PC-9 (cell line): ENCODE results near the gene CDC42BPA. TPM values are rescaled to one million over a fixed set of nuclear protein-coding genes. Genes with fewer than 3 reads are reported as not detected.

Experiments
- BruUV-seq: library from RNA; stranded (reverse); fragments of 400-500 nt; replicated peaks from 2 replicates; lab custom pipeline; 2021; lab: Mats Ljungman, UMichigan
- CTCF ChIA-PET: fragments of 300-600 bp; sonication (Branson Sonifier 250); formaldehyde crosslinking; loops from one replicate; lab custom pipeline; 2022; ENCODE audit warnings: antibody characterized with exemption; lab: Charles Lee
- POLR2A ChIA-PET: fragments of 300-600 bp; sonication (Branson Sonifier 250); formaldehyde crosslinking; loops from one replicate; lab custom pipeline; 2022; ENCODE audit warnings: antibody characterized with exemption; ENCODE audit not compliant: unreplicated experiment; lab: Charles Lee
- DNase-seq, 2 experiments: peaks; one replicate each; pipeline versions ENCODE4 v3.0.0 to v3.0.0-alpha.2; 2015 to 2022; ENCODE audit warnings: mixed read lengths in 1 of 2
- H2AFZ ChIP-seq: fragments of 200-600 bp; sonication (generic); 2 replicates; pipeline ENCODE4 v1.8.1; 2017; ENCODE audit warnings: antibody characterized with exemption
- H3F3A ChIP-seq: fragments of 200-600 bp; sonication (generic); 2 replicates; pipeline ENCODE4 v1.8.1; 2017; ENCODE audit warnings: antibody characterized with exemption, mild to moderate bottlenecking, low read depth; ENCODE audit not compliant: insufficient read depth
- H3K27ac ChIP-seq: fragments of 200-600 bp; sonication (generic); 2 replicates; pipeline ENCODE4 v1.6.1; 2016; ENCODE audit warnings: mixed run types
- H3K27me3 ChIP-seq: fragments of 200-600 bp; sonication (generic); 2 replicates; pipeline ENCODE4 v1.6.1; 2016; ENCODE audit warnings: low read depth, mixed run types; ENCODE audit not compliant: insufficient read depth
- H3K36me3 ChIP-seq: fragments of 200-600 bp; sonication (generic); 2 replicates; pipeline ENCODE4 v1.6.1; 2016; ENCODE audit warnings: low read depth, mixed run types
- H3K4me1 ChIP-seq: fragments of 200-600 bp; sonication (generic); replicated peaks from 2 replicates; pipeline ENCODE4 v1.6.1; 2016; ENCODE audit warnings: mixed run types; ENCODE audit not compliant: insufficient read depth
- H3K4me2 ChIP-seq: fragments of 200-600 bp; sonication (generic); 2 replicates; pipeline ENCODE4 v1.6.1; 2017; ENCODE audit warnings: mixed run types
- H3K4me3 ChIP-seq: fragments of 200-600 bp; sonication (generic); 2 replicates; pipeline ENCODE4 v1.6.1; 2016; ENCODE audit warnings: mixed run types
- H3K79me2 ChIP-seq: fragments of 200-600 bp; sonication (generic); 2 replicates; pipeline ENCODE4 v1.6.1; 2017; ENCODE audit warnings: low read depth, mixed run types
- H3K9me2 ChIP-seq: fragments of 200-600 bp; sonication (generic); 2 replicates; pipeline ENCODE4 v1.8.1; 2017; ENCODE audit warnings: mild to moderate bottlenecking; ENCODE audit not compliant: insufficient read depth
- H3K9me3 ChIP-seq: fragments of 200-600 bp; sonication (generic); 2 replicates; pipeline ENCODE4 v1.8.1; 2016; ENCODE audit warnings: low read depth; ENCODE audit not compliant: insufficient read depth
- H4K20me1 ChIP-seq: fragments of 200-600 bp; sonication (generic); 2 replicates; pipeline ENCODE4 v1.8.1; 2017; ENCODE audit not compliant: insufficient read depth
- EZH2 ChIP-seq: fragments of 200-600 bp; sonication (generic); IDR thresholded peaks from 2 replicates; pipeline ENCODE4 v1.8.0; 2017; ENCODE audit warnings: antibody characterized with exemption, low read depth
- intact Hi-C: fragments of 100-400 bp; cut with micrococcal nuclease; formaldehyde crosslinking; loops from one replicate; pipeline ENCODE4 v1.10.0; 2022; ENCODE audit not compliant: unreplicated experiment
- total RNA-seq: library from RNA; stranded (reverse); gene quantifications from 2 replicates; pipeline ENCODE4 v1.2.3, GENCODE V29; 2021
- TF ChIP-seq, protein P1 (sequence below): fragments of 200-600 bp; sonication (generic); conservative IDR thresholded peaks from 2 replicates; pipeline ENCODE4 v1.6.1; 2017; ENCODE audit warnings: mixed run types, antibody characterized with exemption, mild to moderate bottlenecking, moderate library complexity

Gene CDC42BPA
- total RNA-seq, 1 experiment from 2014 or later, result 47.5 TPM

DNA sequence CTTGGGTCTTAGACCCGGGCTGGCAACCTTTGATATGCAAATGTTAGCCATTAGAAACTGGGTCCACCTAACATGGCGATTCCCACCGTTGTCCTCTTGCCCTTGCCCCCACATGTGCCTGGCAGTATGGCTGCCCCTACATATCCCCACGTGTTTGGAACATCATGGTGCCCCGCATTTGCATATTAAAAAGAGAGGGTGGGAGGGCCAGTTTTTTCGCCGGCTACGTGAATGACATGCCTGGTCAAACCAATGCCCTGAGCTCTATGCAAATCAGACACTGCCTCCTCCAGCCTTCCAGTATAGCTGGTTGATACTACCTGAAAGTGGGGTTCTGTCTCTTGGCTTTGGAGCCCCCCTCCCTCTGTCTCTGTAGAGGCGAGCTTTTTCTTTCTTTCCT lies 133.0 kb downstream of the CDC42BPA start:
- no peaks in the 10 kb centered on the region for H3K9me3 ChIP-seq
- POLR2A ChIA-PET, result interaction anchor here (0.8 kb wide), 1 partner anchor 106 kb away, joined by 3 read pairs; no protein-coding TSS in a partner anchor
- no peaks in the 10 kb centered on the region for H3K27me3 ChIP-seq
- H3K79me2 ChIP-seq, result no peaks in the 10 kb centered on the region
- 0 out of 2 replicates have a peak, but pooled peaks cover 3% of the 10 kb centered on the region for H4K20me1 ChIP-seq
- H3K9me2 ChIP-seq, result no peaks in the 10 kb centered on the region
- no peaks in the 10 kb centered on the region for H3F3A ChIP-seq
- CTCF ChIA-PET, result no interaction called here
- TF ChIP-seq, protein P1, sequence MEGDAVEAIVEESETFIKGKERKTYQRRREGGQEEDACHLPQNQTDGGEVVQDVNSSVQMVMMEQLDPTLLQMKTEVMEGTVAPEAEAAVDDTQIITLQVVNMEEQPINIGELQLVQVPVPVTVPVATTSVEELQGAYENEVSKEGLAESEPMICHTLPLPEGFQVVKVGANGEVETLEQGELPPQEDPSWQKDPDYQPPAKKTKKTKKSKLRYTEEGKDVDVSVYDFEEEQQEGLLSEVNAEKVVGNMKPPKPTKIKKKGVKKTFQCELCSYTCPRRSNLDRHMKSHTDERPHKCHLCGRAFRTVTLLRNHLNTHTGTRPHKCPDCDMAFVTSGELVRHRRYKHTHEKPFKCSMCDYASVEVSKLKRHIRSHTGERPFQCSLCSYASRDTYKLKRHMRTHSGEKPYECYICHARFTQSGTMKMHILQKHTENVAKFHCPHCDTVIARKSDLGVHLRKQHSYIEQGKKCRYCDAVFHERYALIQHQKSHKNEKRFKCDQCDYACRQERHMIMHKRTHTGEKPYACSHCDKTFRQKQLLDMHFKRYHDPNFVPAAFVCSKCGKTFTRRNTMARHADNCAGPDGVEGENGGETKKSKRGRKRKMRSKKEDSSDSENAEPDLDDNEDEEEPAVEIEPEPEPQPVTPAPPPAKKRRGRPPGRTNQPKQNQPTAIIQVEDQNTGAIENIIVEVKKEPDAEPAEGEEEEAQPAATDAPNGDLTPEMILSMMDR, result no peak
- TF ChIP-seq EZH2, result no peak
- H3K4me1 ChIP-seq, result no peaks in the 10 kb centered on the region
- no peaks in the 10 kb centered on the region for H3K36me3 ChIP-seq
- no peak overlapping the region for H3K27ac ChIP-seq
- H3K4me3 ChIP-seq, result no peak overlapping the region
- no TSS peak for BruUV-seq
- H3K4me2 ChIP-seq, result no peak overlapping the region
- no peak overlapping the region for H2AFZ ChIP-seq
- intact Hi-C loops, result no loop called here
- DNase-seq, result no peak

DNA sequence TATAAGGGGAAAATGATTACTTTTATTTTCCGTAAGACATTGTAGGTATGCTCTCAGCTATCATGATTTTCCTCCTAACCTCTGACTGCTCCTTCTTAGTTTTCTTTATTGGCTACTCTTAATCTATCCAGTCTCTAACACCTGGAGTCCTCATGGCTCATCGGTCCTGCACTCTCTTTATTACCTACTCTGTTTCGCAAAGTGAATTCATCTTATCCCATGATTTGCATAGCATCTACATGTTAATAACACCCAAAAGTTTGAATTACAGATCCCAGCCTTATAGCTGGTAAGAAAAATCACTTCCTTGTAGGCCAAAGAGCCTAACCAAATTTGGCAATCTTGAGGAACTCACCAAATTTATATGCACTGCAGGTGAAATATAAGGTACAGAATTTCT lies 136.3 kb downstream of the CDC42BPA start:
- POLR2A ChIA-PET, result no interaction called here

DNA sequence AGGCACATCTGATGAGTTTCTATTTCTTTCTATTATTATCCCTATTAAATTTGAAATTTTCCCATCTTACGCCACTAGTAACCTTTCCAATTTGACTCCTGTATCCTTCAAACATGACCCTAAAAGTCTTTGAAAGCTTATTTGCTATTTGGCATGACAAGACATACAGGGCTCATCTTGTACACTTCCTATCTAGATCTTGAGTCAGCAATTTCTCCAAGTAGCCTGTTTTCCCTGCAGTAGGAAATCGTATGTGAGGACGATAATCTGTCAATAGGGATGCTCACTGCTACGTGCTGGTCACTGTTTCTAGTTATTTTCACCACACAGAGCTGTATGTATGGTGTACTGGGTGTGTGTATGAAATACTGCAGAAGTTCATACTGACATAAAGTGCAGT lies 142.7 kb downstream of the CDC42BPA start:
- Histone ChIP-seq H3F3A (no peaks in the 10 kb centered on the region), H3K4me3 (no peak overlapping the region), H3K4me1 (no peaks in the 10 kb centered on the region), H3K36me3 (no peaks in the 10 kb centered on the region), H2AFZ (no peak overlapping the region), H3K79me2 (no peaks in the 10 kb centered on the region), H3K9me3 (no peaks in the 10 kb centered on the region), H3K27ac (no peak overlapping the region), H4K20me1 (no peaks in the 10 kb centered on the region), H3K27me3 (no peaks in the 10 kb centered on the region), H3K9me2 (no peaks in the 10 kb centered on the region), H3K4me2 (no peak overlapping the region)
- CTCF ChIA-PET, result no interaction called here
- intact Hi-C loops, result no loop called here
- TF ChIP-seq, protein P1, result no peak
- no peak for TF ChIP-seq EZH2
- no TSS peak for BruUV-seq
- POLR2A ChIA-PET, result no interaction called here
- no peak for DNase-seq

More for the DNA sequence above, 136.3 kb downstream of the CDC42BPA start:
- 0 out of 2 replicates have a peak, but pooled peaks cover 3% of the 10 kb centered on the region for H4K20me1 ChIP-seq
- BruUV-seq, result no TSS peak
- H3K4me1 ChIP-seq, result no peaks in the 10 kb centered on the region
- H3K27ac ChIP-seq, result no peak overlapping the region
- H3K4me3 ChIP-seq, result no peak overlapping the region
- TF ChIP-seq, protein P1, result no peak
- no peak for TF ChIP-seq EZH2
- H3K79me2 ChIP-seq, result no peaks in the 10 kb centered on the region
- no peaks in the 10 kb centered on the region for H3K27me3 ChIP-seq
- H3K4me2 ChIP-seq, result no peak overlapping the region
- intact Hi-C loops, result no loop called here
- CTCF ChIA-PET, result no interaction called here
- no peaks in the 10 kb centered on the region for H3K9me3 ChIP-seq
- H2AFZ ChIP-seq, result no peak overlapping the region
- no peaks in the 10 kb centered on the region for H3F3A ChIP-seq
- H3K36me3 ChIP-seq, result no peaks in the 10 kb centered on the region
- DNase-seq, result no peak
- no peaks in the 10 kb centered on the region for H3K9me2 ChIP-seq
